Stimulated activated CD4-positive, alpha-beta T cell treated with anti-CD3 and anti-CD28 coated beads, Interleukin-12 subunit alpha, Interleukin-12 subunit beta, amount 100 ng/mL, for 4 hours (primary cell): ENCODE measurements around the gene STAT3.
"Not testable (repeated sequence)": the region's sequence is repeated elsewhere in the genome, so short reads cannot be mapped to it uniquely, and the experiment has no call there.

Experiments
- DNase-seq: peaks from one replicate; pipeline ENCODE4 v3.0.0-alpha.2; 2020

STAT3 gene

GRCh38 chr17:42380935-42381334, 7.3 kb downstream of the STAT3 start:
- DNase-seq, result no peak

GRCh38 chr17:42378959-42379594, 9.2 kb downstream of the STAT3 start:
- no peak for DNase-seq

GRCh38 chr17:42378359-42378958, 9.8 kb downstream of the STAT3 start:
- no peak for DNase-seq

- no peak for DNase-seq
Measured at GRCh38 chr17:42373896-42374295, 14.3 kb downstream of the STAT3 start.

GRCh38 chr17:42372142-42372541, 16.1 kb downstream of the STAT3 start:
- no peak for DNase-seq

GRCh38 chr17:42368797-42369561, 19.3 kb downstream of the STAT3 start:
- not testable (repeated sequence) for DNase-seq

GRCh38 chr17:42368310-42368709, 19.9 kb downstream of the STAT3 start:
- not testable (repeated sequence) for DNase-seq

GRCh38 chr17:42366176-42367023, 21.8 kb downstream of the STAT3 start:
- DNase-seq, result not testable (repeated sequence)

- DNase-seq, result no peak
Measured at GRCh38 chr17:42365136-42365535, 23.1 kb downstream of the STAT3 start.

GRCh38 chr17:42363767-42364585, 24.3 kb downstream of the STAT3 start:
- DNase-seq, result peak; percentile 18

- DNase-seq, result no peak
Measured at GRCh38 chr17:42363231-42363630, 25.0 kb downstream of the STAT3 start.

GRCh38 chr17:42362245-42362961, 25.8 kb downstream of the STAT3 start:
- no peak for DNase-seq

GRCh38 chr17:42361781-42362186, 26.5 kb downstream of the STAT3 start:
- no peak for DNase-seq

GRCh38 chr17:42360388-42360787, 27.9 kb downstream of the STAT3 start:
- not testable (repeated sequence) for DNase-seq

- DNase-seq, result no peak
Measured at GRCh38 chr17:42359133-42359532, 29.1 kb downstream of the STAT3 start.

- no peak for DNase-seq
Measured at GRCh38 chr17:42358434-42358833, 29.8 kb downstream of the STAT3 start.

GRCh38 chr17:42354956-42355843, 33.0 kb downstream of the STAT3 start:
- no peak for DNase-seq

GRCh38 chr17:42348104-42348503, 40.1 kb downstream of the STAT3 start:
- DNase-seq, result no peak

GRCh38 chr17:42347606-42348005, 40.6 kb downstream of the STAT3 start:
- DNase-seq, result no peak

- DNase-seq, result no peak
Measured at GRCh38 chr17:42347198-42347597, 41.0 kb downstream of the STAT3 start.
